C4-2B (cell line): ENCODE data around the gene QKI.

Experiments used
- ZFX ChIP-seq: fragments of 450-650 bp; IDR thresholded peaks from 2 replicates; pipeline ENCODE4 v1.6.1; 2017
- TF ChIP-seq, protein P1 (sequence below): fragments of 450-650 bp; conservative IDR thresholded peaks from 2 replicates; pipeline ENCODE4 v1.5.1; 2017; ENCODE audit warnings: mild to moderate bottlenecking

DNA sequence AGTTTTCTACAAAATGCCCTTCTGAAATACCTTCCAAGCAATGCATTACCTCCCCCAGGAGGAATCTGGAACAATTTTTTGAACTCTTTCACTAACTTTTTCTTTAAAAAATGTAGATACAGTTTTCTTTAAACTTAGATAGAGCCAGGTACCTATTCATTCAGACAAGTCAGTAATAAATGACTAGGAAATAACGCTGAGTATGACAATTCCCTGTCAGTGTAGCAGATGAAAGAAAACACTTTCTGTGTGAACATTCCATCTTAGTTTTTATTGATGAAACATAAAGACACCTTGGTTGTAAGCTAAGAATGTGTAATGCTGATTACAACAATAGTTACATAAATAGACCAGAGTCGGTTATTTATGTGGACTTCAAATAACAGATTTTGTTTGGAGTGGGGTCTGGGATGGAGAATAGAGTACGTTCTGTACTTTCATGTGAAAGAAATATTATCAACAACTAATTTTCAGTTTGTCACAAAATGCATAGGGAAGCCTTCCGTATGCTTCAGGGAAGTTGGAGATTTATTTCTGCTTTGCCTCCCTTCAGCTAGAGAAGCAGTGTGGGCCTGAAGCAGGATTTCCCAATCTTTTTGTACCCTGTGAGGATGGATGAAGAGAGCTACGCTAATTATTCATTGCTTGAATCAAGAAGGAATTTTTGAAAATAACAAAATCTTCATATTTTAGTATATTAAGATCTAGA, 19.2 kb upstream of the QKI start:
- TF ChIP-seq, protein P1, sequence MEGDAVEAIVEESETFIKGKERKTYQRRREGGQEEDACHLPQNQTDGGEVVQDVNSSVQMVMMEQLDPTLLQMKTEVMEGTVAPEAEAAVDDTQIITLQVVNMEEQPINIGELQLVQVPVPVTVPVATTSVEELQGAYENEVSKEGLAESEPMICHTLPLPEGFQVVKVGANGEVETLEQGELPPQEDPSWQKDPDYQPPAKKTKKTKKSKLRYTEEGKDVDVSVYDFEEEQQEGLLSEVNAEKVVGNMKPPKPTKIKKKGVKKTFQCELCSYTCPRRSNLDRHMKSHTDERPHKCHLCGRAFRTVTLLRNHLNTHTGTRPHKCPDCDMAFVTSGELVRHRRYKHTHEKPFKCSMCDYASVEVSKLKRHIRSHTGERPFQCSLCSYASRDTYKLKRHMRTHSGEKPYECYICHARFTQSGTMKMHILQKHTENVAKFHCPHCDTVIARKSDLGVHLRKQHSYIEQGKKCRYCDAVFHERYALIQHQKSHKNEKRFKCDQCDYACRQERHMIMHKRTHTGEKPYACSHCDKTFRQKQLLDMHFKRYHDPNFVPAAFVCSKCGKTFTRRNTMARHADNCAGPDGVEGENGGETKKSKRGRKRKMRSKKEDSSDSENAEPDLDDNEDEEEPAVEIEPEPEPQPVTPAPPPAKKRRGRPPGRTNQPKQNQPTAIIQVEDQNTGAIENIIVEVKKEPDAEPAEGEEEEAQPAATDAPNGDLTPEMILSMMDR: no peak
- no peak for TF ChIP-seq ZFX
